H9 (cell line): ENCODE results near the gene NEB. TPM values are rescaled to one million over a fixed set of nuclear protein-coding genes. Genes with fewer than 3 reads are reported as not detected.

Experiments used
- DNase-seq: peaks from one replicate; pipeline ENCODE4 v3.0.0-alpha.2; 2017
- H2AFZ ChIP-seq: one replicate; pipeline ENCODE4 v1.6.1; 2013; ENCODE audit warnings: mild to moderate bottlenecking, low read length, control low read depth, moderate library complexity
- H2AK5ac ChIP-seq: 2 replicates; pipeline ENCODE4 v1.6.1; 2013; ENCODE audit warnings: low read length, control low read depth, mixed read lengths; ENCODE audit not compliant: insufficient read length
- H2BK120ac ChIP-seq: one replicate; pipeline ENCODE4 v1.6.1; 2013; ENCODE audit warnings: low read depth, mild to moderate bottlenecking, low read length, control low read depth, inconsistent platforms; ENCODE audit not compliant: poor library complexity, severe bottlenecking
- H2BK12ac ChIP-seq: 2 replicates; pipeline ENCODE4 v1.6.1; 2013; ENCODE audit warnings: low read length, control low read depth, mixed read lengths, low read depth; ENCODE audit not compliant: insufficient read length
- H2BK15ac ChIP-seq: 2 replicates; pipeline ENCODE4 v1.6.1; 2013; ENCODE audit warnings: low read depth, low read length, control low read depth
- H2BK20ac ChIP-seq: one replicate; pipeline ENCODE4 v1.6.1; 2013; ENCODE audit warnings: low read depth, mild to moderate bottlenecking, low read length, control low read depth, inconsistent platforms; ENCODE audit not compliant: poor library complexity, severe bottlenecking
- H2BK5ac ChIP-seq: 2 replicates; pipeline ENCODE4 v1.6.1; 2013; ENCODE audit warnings: low read length, control low read depth, mixed read lengths; ENCODE audit not compliant: insufficient read length
- H3K14ac ChIP-seq: 2 replicates; pipeline ENCODE4 v1.6.1; 2013; ENCODE audit warnings: low read length, control low read depth; ENCODE audit not compliant: insufficient read depth
- H3K18ac ChIP-seq: 2 replicates; pipeline ENCODE4 v1.6.1; 2013; ENCODE audit warnings: low read depth, mild to moderate bottlenecking, mixed read lengths, low read length, control low read depth; ENCODE audit not compliant: insufficient read length
- H3K23ac ChIP-seq: 2 replicates; pipeline ENCODE4 v1.6.1; 2013; ENCODE audit warnings: low read length, control low read depth, mixed read lengths, low read depth; ENCODE audit not compliant: insufficient read length
- H3K23me2 ChIP-seq: 2 replicates; pipeline ENCODE4 v1.6.1; 2013; ENCODE audit warnings: low read depth, mild to moderate bottlenecking, mixed read lengths, low read length, control low read depth; ENCODE audit not compliant: insufficient read length, poor library complexity, severe bottlenecking
- H3K27ac ChIP-seq: 2 replicates; pipeline ENCODE4 v1.5.1; 2013; ENCODE audit warnings: low read length, control low read depth, mixed read lengths, low read depth; ENCODE audit not compliant: insufficient read length
- H3K27me3 ChIP-seq: 2 replicates; pipeline ENCODE4 v1.6.1; 2013; ENCODE audit warnings: low read length, control low read depth, inconsistent platforms; ENCODE audit not compliant: insufficient read depth
- H3K4ac ChIP-seq: 2 replicates; pipeline ENCODE4 v1.6.1; 2013; ENCODE audit warnings: low read depth, mild to moderate bottlenecking, control low read depth, inconsistent platforms, low read length, moderate library complexity
- H3K4me1 ChIP-seq: 2 replicates; pipeline ENCODE4 v1.6.1; 2013; ENCODE audit warnings: low read length, control low read depth, inconsistent platforms; ENCODE audit not compliant: insufficient read depth
- H3K4me2 ChIP-seq: 2 replicates; pipeline ENCODE4 v1.6.1; 2013; ENCODE audit warnings: low read length, control low read depth, mixed read lengths; ENCODE audit not compliant: insufficient read length, insufficient read depth
- H3K56ac ChIP-seq: 2 replicates; pipeline ENCODE4 v1.6.1; 2013; ENCODE audit warnings: low read depth, mild to moderate bottlenecking, mixed read lengths, low read length, control low read depth; ENCODE audit not compliant: insufficient read length
- H3K79me1 ChIP-seq: 2 replicates; pipeline ENCODE4 v1.6.1; 2013; ENCODE audit warnings: low read depth, mild to moderate bottlenecking, moderate library complexity, low read length, control low read depth, inconsistent platforms; ENCODE audit not compliant: insufficient read depth, poor library complexity, severe bottlenecking
- H3K79me2 ChIP-seq: 2 replicates; pipeline ENCODE4 v1.6.1; 2013; ENCODE audit warnings: low read length, control low read depth, inconsistent platforms; ENCODE audit not compliant: insufficient read depth
- H3K9ac ChIP-seq: 2 replicates; pipeline ENCODE4 v1.6.1; 2013; ENCODE audit warnings: low read length, control low read depth, mixed read lengths; ENCODE audit not compliant: insufficient read length; ENCODE audit errors: extremely low read depth
- H3K9me3 ChIP-seq: one replicate; pipeline ENCODE4 v1.6.1; 2013; ENCODE audit warnings: low read depth, low read length, inconsistent platforms; ENCODE audit not compliant: control insufficient read depth
- H3T11ph ChIP-seq: one replicate; pipeline ENCODE4 v1.6.1; 2013; ENCODE audit warnings: mild to moderate bottlenecking, low read length, control low read depth, inconsistent platforms
- H4K20me1 ChIP-seq: one replicate; pipeline ENCODE4 v1.6.1; 2013; ENCODE audit not compliant: control insufficient read depth, insufficient read length, insufficient read depth
- H4K5ac ChIP-seq: 2 replicates; pipeline ENCODE4 v1.6.1; 2013; ENCODE audit warnings: low read depth, mild to moderate bottlenecking, mixed read lengths, low read length, control low read depth; ENCODE audit not compliant: insufficient read length
- H4K8ac ChIP-seq: replicated peaks from 2 replicates; pipeline ENCODE4 v1.6.1; 2013; ENCODE audit warnings: low read length, control low read depth, mixed read lengths, low read depth; ENCODE audit not compliant: insufficient read length
- H4K91ac ChIP-seq: 2 replicates; pipeline ENCODE4 v1.6.1; 2013; ENCODE audit warnings: low read depth, mild to moderate bottlenecking, moderate library complexity, mixed read lengths, low read length, control low read depth; ENCODE audit not compliant: insufficient read length
- H3K27ac Mint-ChIP-seq, 3 experiments: 2 replicates in 2 of 3; 3 replicates in 1 of 3; pipeline ENCODE4 v1.8.0; 2020 to 2021; ENCODE audit warnings: mixed read lengths in 3 of 3, mild to moderate bottlenecking in 1 of 3, moderate library complexity in 1 of 3
- H3K27me3 Mint-ChIP-seq: 2 replicates; pipeline ENCODE4 v1.8.0; 2021; ENCODE audit warnings: low read depth, mild to moderate bottlenecking, moderate library complexity, mixed read lengths
- H3K36me3 Mint-ChIP-seq, 3 experiments: 2 replicates in 2 of 3; 3 replicates in 1 of 3; pipeline ENCODE4 v1.8.0; 2020 to 2021; ENCODE audit warnings: low read depth in 3 of 3, mixed read lengths in 3 of 3; ENCODE audit not compliant: insufficient read depth in 1 of 3
- H3K4me1 Mint-ChIP-seq, 2 experiments: 2 replicates each; pipeline ENCODE4 v1.8.0; 2020; ENCODE audit warnings: mixed read lengths in 2 of 2
- H3K4me3 Mint-ChIP-seq, 2 experiments: 2 replicates in 1 of 2; 3 replicates in 1 of 2; pipeline ENCODE4 v1.8.0; 2020 to 2021; ENCODE audit warnings: mild to moderate bottlenecking in 2 of 2, mixed read lengths in 2 of 2, moderate library complexity in 1 of 2
- H3K9me3 Mint-ChIP-seq, 2 experiments: 2 replicates in 1 of 2; 3 replicates in 1 of 2; pipeline ENCODE4 v1.8.0; 2020; ENCODE audit warnings: mild to moderate bottlenecking in 2 of 2, mixed read lengths in 2 of 2, moderate library complexity in 1 of 2
- WGBS: extraction: QIAGEN DNeasy Blood & Tissue Kit; methylation state at CpG from one replicate; pipeline ENCODE4 v1.1.7; 2013; ENCODE audit warnings: missing lambda C conversion rate, low lambda C conversion rate, mixed read lengths; ENCODE audit not compliant: insufficient read length; ENCODE audit errors: extremely low coverage; 5-methylcytosine and 5-hydroxymethylcytosine counted together
- total RNA-seq: library from RNA; stranded (reverse); gene quantifications from 2 replicates; pipeline ENCODE4 v1.2.1, GENCODE V29; 2021
- TF ChIP-seq, protein P1 (sequence below): fragments of 200-600 bp; sonication (generic); conservative IDR thresholded peaks from 3 replicates; pipeline ENCODE4 v1.8.0; 2021; ENCODE audit warnings: antibody characterized with exemption, mild to moderate bottlenecking

NEB gene
- total RNA-seq, 1 experiment from 2014 or later: 0.98 TPM

DNA sequence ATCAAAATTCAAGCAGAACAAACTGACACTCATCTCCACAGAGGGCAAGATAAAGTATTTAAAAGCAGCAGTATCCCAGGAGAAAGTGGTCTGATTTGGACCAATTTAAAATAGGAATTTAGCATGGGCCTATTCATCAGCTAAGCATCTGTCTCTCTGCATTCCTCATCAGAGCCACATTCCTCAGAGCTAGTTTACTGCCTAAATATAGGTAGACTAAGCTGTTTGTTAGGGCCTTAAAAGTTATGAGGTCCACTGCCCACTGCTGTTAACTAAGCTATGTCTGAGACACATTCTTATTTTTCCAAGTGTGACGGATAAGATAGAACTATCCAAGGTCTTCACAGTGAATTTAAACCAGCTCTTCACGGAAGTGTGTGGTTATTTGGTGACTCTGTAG is 17.6 kb downstream of the NEB start:
- no peak overlapping the region for H3K23ac ChIP-seq
- TF ChIP-seq, protein P1, sequence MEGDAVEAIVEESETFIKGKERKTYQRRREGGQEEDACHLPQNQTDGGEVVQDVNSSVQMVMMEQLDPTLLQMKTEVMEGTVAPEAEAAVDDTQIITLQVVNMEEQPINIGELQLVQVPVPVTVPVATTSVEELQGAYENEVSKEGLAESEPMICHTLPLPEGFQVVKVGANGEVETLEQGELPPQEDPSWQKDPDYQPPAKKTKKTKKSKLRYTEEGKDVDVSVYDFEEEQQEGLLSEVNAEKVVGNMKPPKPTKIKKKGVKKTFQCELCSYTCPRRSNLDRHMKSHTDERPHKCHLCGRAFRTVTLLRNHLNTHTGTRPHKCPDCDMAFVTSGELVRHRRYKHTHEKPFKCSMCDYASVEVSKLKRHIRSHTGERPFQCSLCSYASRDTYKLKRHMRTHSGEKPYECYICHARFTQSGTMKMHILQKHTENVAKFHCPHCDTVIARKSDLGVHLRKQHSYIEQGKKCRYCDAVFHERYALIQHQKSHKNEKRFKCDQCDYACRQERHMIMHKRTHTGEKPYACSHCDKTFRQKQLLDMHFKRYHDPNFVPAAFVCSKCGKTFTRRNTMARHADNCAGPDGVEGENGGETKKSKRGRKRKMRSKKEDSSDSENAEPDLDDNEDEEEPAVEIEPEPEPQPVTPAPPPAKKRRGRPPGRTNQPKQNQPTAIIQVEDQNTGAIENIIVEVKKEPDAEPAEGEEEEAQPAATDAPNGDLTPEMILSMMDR: no peak
- no peak overlapping the region for H4K5ac ChIP-seq
- H3K79me1 ChIP-seq: no peaks in the 10 kb centered on the region
- no peak overlapping the region for H3K4ac ChIP-seq
- no peak overlapping the region for H3K4me2 ChIP-seq
- H3K27me3 ChIP-seq: no peaks in the 10 kb centered on the region
- Mint-ChIP-seq H3K4me1 (no peaks in the 10 kb centered on the region), H3K36me3 (no peaks in the 10 kb centered on the region), H3K27ac (no peak overlapping the region), H3K27me3 (peaks cover 2% of the 10 kb centered on the region), H3K4me3 (no peak overlapping the region), H3K9me3 (no peaks in the 10 kb centered on the region)
- no peak overlapping the region for H2BK20ac ChIP-seq
- no peak for DNase-seq
- H2BK15ac ChIP-seq: no peak overlapping the region
- WGBS: no CpG with 5 or more reads among the region's 2 CpGs
- H4K91ac ChIP-seq: no peak overlapping the region
- H3K27ac ChIP-seq: no peak overlapping the region
- H3K56ac ChIP-seq: no peak overlapping the region
- no peak overlapping the region for H3K18ac ChIP-seq
- no peak overlapping the region for H2AFZ ChIP-seq
- no peak overlapping the region for H3K14ac ChIP-seq
- H3K9me3 ChIP-seq: no peaks in the 10 kb centered on the region
- no peak overlapping the region for H3T11ph ChIP-seq
- H2BK12ac ChIP-seq: no peak overlapping the region
- H3K4me1 ChIP-seq: no peaks in the 10 kb centered on the region
- H4K20me1 ChIP-seq: no peaks in the 10 kb centered on the region
- H3K23me2 ChIP-seq: no peaks in the 10 kb centered on the region
- H3K79me2 ChIP-seq: no peaks in the 10 kb centered on the region
- H2BK120ac ChIP-seq: no peak overlapping the region
- H3K9ac ChIP-seq: no peak overlapping the region
- H2BK5ac ChIP-seq: no peak overlapping the region
- H2AK5ac ChIP-seq: no peak overlapping the region
- H4K8ac ChIP-seq: no peak overlapping the region
